ENCODE results near the gene UTRN.

Gene UTRN

GRCh38 chr6:144314003-144314485 lies 28.9 kb downstream of the UTRN start:
- peak; percentile 31 for DNase-seq (ENCODE audit: low spot score)

- no peak for DNase-seq (ENCODE audit: low spot score)
Observed at GRCh38 chr6:144314562-144314961, 29.4 kb downstream of the UTRN start.

- peak; percentile 14 for DNase-seq (ENCODE audit: low spot score)
Observed at GRCh38 chr6:144315226-144315980, 30.3 kb downstream of the UTRN start.

GRCh38 chr6:144315981-144316861 lies 31.1 kb downstream of the UTRN start:
- no peak for DNase-seq (ENCODE audit: low spot score)

- DNase-seq (ENCODE audit: low spot score): no peak
Observed at GRCh38 chr6:144316862-144317195, 31.7 kb downstream of the UTRN start.

GRCh38 chr6:144317736-144318135 lies 32.6 kb downstream of the UTRN start:
- no peak for DNase-seq (ENCODE audit: low spot score)

- DNase-seq (ENCODE audit: low spot score): no peak
Observed at GRCh38 chr6:144319211-144319610, 34.1 kb downstream of the UTRN start.

- DNase-seq (ENCODE audit: low spot score): no peak
Observed at GRCh38 chr6:144320741-144321140, 35.6 kb downstream of the UTRN start.

- DNase-seq (ENCODE audit: low spot score): no peak
Observed at GRCh38 chr6:144321839-144322591, 36.9 kb downstream of the UTRN start.

GRCh38 chr6:144325232-144325631 lies 40.1 kb downstream of the UTRN start:
- no peak for DNase-seq (ENCODE audit: low spot score)

- no peak for DNase-seq (ENCODE audit: low spot score)
Observed at GRCh38 chr6:144326393-144326792, 41.3 kb downstream of the UTRN start.

GRCh38 chr6:144327081-144327480 lies 41.9 kb downstream of the UTRN start:
- DNase-seq (ENCODE audit: low spot score): no peak

GRCh38 chr6:144330017-144330987 lies 45.2 kb downstream of the UTRN start:
- DNase-seq (ENCODE audit: low spot score): no peak

GRCh38 chr6:144331491-144331969 lies 46.4 kb downstream of the UTRN start:
- no peak for DNase-seq (ENCODE audit: low spot score)

GRCh38 chr6:144332177-144332576 lies 47.0 kb downstream of the UTRN start:
- no peak for DNase-seq (ENCODE audit: low spot score)

GRCh38 chr6:144334150-144334708 lies 49.1 kb downstream of the UTRN start:
- no peak for DNase-seq (ENCODE audit: low spot score)

Data from globus pallidus (tissue), 1 donor.